IPS-20b (cell line): ENCODE data around the gene E2F7.
"Not testable (repeated sequence)": the region's sequence is repeated elsewhere in the genome, so short reads cannot be mapped to it uniquely, and the experiment has no call there.

ENCODE experiments used
- H3K27ac ChIP-seq: one replicate; pipeline ENCODE4 v1.5.1; 2013; ENCODE audit warnings: low read length
- H3K27me3 ChIP-seq: 2 replicates; pipeline ENCODE4 v1.6.1; 2013; ENCODE audit warnings: mild to moderate bottlenecking, low read length, inconsistent platforms; ENCODE audit not compliant: insufficient read depth
- H3K36me3 ChIP-seq: 2 replicates; pipeline ENCODE4 v1.6.1; 2013; ENCODE audit warnings: low read depth, mild to moderate bottlenecking, inconsistent platforms, low read length, moderate library complexity; ENCODE audit not compliant: insufficient read depth
- H3K4me1 ChIP-seq: 2 replicates; pipeline ENCODE4 v1.6.1; 2013; ENCODE audit warnings: mild to moderate bottlenecking, control low read depth, inconsistent platforms, low read length, moderate library complexity; ENCODE audit not compliant: insufficient read depth
- H3K4me3 ChIP-seq: 2 replicates; pipeline ENCODE4 v1.5.1; 2013; ENCODE audit warnings: mild to moderate bottlenecking, low read length, inconsistent platforms
- H3K9ac ChIP-seq: 2 replicates; pipeline ENCODE4 v1.6.1; 2013; ENCODE audit warnings: low read depth, mild to moderate bottlenecking, inconsistent platforms, low read length, moderate library complexity
- H3K9me3 ChIP-seq: 2 replicates; pipeline ENCODE4 v1.6.1; 2013; ENCODE audit warnings: mild to moderate bottlenecking, low read depth, low read length, inconsistent platforms; ENCODE audit not compliant: insufficient read depth

Gene E2F7

DNA sequence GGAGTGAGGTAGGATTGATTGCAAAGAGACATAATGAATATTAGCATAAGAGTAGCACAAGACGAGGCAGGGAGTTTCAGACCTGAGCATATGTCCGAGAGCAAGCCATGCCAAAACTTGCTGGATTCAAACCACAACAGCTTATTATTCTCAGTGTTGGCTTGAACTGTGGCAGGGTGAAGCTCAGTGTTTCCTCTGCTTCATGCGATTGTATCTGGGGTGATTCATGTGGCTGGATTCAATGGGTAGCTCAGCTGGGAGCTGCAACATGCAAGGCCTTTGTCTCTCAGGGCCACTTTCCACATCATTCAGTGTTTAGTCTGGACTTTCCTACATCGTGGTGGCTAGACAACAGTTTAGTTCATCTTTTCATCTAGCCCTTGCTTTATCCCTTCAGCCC, 22.1 kb upstream of the E2F7 start:
- Histone ChIP-seq H3K4me1 (no peaks in the 10 kb centered on the region), H3K27ac (no peak overlapping the region), H3K9me3 (no peaks in the 10 kb centered on the region), H3K9ac (no peak overlapping the region), H3K4me3 (no peak overlapping the region), H3K36me3 (no peaks in the 10 kb centered on the region), H3K27me3 (no peaks in the 10 kb centered on the region)

- Histone ChIP-seq H3K4me1 (no peaks in the 10 kb centered on the region), H3K36me3 (no peaks in the 10 kb centered on the region), H3K9me3 (no peaks in the 10 kb centered on the region), H3K9ac (no peak overlapping the region), H3K4me3 (no peak overlapping the region), H3K27ac (no peak overlapping the region), H3K27me3 (no peaks in the 10 kb centered on the region)
Measured at GRCh38 chr12:77082021-77082420, 16.7 kb upstream of the E2F7 start.

DNA sequence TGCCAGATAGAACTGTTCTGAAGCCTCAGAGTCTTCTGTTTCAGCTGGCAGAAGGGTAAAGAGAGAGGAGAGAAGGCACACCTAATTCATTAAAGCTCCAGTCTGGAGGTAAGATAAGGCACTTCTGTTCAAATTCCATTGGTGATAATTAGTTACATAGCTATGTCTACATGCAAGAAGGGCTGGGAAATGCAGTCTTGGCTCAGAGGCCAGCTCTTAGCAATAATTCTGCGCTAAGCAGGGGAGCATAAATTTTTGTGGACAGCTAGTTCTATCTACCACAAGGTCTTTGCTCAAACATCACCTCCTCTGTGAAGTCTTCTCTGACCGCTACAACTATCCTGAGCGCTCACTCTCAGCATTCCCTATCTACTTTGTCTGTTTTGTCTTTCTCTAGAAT, 14.3 kb upstream of the E2F7 start:
- no peak overlapping the region for H3K27ac ChIP-seq
- H3K4me3 ChIP-seq = no peak overlapping the region
- no peaks in the 10 kb centered on the region for H3K36me3 ChIP-seq
- H3K4me1 ChIP-seq = no peaks in the 10 kb centered on the region
- H3K9me3 ChIP-seq = no peaks in the 10 kb centered on the region
- H3K27me3 ChIP-seq = no peaks in the 10 kb centered on the region
- no peak overlapping the region for H3K9ac ChIP-seq

GRCh38 chr12:77078231-77078630, 12.9 kb upstream of the E2F7 start:
- Histone ChIP-seq H3K27me3 (no peaks in the 10 kb centered on the region), H3K9ac (no peak overlapping the region), H3K4me3 (no peak overlapping the region), H3K36me3 (no peaks in the 10 kb centered on the region), H3K4me1 (no peaks in the 10 kb centered on the region), H3K9me3 (no peaks in the 10 kb centered on the region), H3K27ac (no peak overlapping the region)

DNA sequence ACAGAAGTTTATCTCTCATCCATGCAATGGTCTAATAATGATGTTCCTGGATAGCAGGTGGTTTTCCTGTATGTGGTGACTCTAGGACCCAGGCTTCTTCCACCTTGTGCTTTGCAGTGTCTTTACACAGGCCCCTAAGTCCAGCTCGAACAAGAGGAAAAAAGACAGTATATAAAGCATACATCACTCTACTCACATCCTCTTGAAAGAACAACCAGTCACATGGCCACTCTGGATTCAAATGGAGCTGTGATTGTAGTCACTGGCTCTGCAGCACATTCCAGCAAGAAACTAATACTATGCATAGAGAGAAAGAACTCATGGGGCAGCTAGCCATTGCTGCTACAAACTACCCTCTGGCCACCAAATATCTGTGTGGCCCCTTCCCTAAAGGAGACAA, 11.5 kb upstream of the E2F7 start:
- Histone ChIP-seq H3K27ac (no peak overlapping the region), H3K9me3 (no peaks in the 10 kb centered on the region), H3K4me1 (no peaks in the 10 kb centered on the region), H3K27me3 (no peaks in the 10 kb centered on the region), H3K4me3 (no peak overlapping the region), H3K9ac (no peak overlapping the region), H3K36me3 (no peaks in the 10 kb centered on the region)

DNA sequence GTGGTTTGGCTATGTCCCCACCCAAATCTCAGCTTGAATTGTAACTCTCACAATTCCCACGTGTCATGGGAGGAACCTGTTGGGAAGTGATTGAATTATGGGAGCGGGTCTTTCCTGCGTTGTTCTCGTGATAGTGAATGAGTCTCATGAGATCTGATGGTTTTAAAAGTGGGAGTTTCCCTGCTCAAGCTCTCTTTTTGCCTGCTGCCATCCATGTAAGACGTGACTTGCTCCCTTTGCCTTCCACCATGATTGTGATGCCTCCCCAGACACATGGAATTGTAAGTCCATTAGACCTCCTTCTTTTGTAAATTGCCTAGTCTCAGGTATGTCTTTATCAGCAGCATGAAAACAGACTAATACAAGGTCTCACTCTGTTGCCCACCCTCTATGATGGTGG, 8.5 kb upstream of the E2F7 start:
- not testable (repeated sequence) for H3K27me3 ChIP-seq, H3K9me3 ChIP-seq, H3K27ac ChIP-seq, H3K4me1 ChIP-seq, H3K4me3 ChIP-seq, H3K9ac ChIP-seq, H3K36me3 ChIP-seq

- H3K9me3 ChIP-seq = no peaks in the 10 kb centered on the region
- no peak overlapping the region for H3K9ac ChIP-seq
- no peaks in the 10 kb centered on the region for H3K27me3 ChIP-seq
- H3K36me3 ChIP-seq = no peaks in the 10 kb centered on the region
- H3K4me3 ChIP-seq = no peak overlapping the region
- no peak overlapping the region for H3K27ac ChIP-seq
- no peaks in the 10 kb centered on the region for H3K4me1 ChIP-seq
Measured at GRCh38 chr12:77072833-77073495, 7.6 kb upstream of the E2F7 start.

- no peak overlapping the region for H3K4me3 ChIP-seq
- H3K27me3 ChIP-seq = no peaks in the 10 kb centered on the region
- no peak overlapping the region for H3K27ac ChIP-seq
- no peaks in the 10 kb centered on the region for H3K36me3 ChIP-seq
- H3K9me3 ChIP-seq = no peaks in the 10 kb centered on the region
- no peak overlapping the region for H3K9ac ChIP-seq
- H3K4me1 ChIP-seq = peaks cover 6% of the 10 kb centered on the region; the same call in 1 of the 2 replicates
Measured at GRCh38 chr12:77070800-77071449, 5.6 kb upstream of the E2F7 start.

GRCh38 chr12:77070382-77070781, 5.0 kb upstream of the E2F7 start:
- Histone ChIP-seq H3K4me1 (peaks cover 6% of the 10 kb centered on the region; the same call in 1 of the 2 replicates), H3K9ac (no peak overlapping the region), H3K4me3 (no peak overlapping the region), H3K27me3 (no peaks in the 10 kb centered on the region), H3K9me3 (no peaks in the 10 kb centered on the region), H3K36me3 (no peaks in the 10 kb centered on the region), H3K27ac (no peak overlapping the region)

DNA sequence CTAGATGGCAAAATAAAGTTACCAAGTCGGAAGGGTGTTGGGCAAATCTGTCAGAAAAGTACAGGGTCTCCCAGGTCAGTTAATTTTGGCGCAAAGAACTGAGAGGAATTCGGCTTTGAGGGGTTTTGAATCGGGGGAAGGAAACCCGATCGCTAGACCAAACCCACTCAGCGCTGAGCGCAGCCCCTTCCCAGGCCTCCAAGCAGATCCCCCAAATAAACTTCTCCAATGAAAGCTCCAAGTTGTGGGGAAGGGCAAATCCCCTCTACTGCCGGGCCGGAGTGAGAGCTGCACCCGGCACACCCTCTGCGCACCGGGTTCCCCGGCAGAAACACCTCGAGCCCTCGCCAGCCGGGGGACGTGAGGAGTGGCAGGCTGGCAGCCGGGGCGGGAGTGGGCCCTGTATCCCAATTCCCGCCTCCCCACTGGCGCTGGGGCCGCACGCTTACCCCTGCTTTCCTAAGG, 441 bp downstream of the E2F7 start:
- Histone ChIP-seq H3K36me3 (peaks cover 41% of the 10 kb centered on the region), H3K4me1 (peaks cover 10% of the 10 kb centered on the region), H3K27ac (peak overlapping the region; percentile 88), H3K9ac (peak overlapping the region; percentile 93), H3K4me3 (peak overlapping the region; percentile 97), H3K27me3 (no peaks in the 10 kb centered on the region), H3K9me3 (no peaks in the 10 kb centered on the region)

DNA sequence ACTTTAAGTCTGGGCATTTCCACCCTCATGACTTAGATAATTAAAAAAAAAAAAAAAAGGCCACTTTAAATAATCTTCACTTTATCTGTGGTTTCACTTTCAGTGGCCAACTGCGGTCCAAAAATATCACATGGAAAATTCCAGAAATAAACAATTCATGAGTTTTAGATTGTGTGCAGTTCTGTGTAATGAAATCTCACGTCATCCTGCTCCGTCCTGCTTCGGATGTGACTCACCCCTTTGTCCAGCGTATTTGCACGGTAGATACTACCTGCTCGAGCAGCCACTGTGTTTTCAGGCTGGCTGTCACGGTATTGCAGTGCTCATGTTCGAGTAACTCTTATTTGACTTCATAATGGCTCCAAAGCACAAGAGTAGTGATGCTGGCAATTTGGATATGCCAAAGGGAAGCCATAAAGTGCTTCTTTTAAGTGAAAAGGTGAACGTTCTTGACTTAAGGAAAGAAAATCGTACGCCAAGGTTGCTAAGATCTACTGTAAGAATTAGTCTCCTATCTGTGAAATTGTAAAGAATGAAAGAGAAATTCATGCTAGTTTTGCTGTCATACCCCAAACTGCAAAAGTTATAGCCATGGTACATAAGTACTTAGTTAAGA, 2.4 kb downstream of the E2F7 start:
- Histone ChIP-seq H3K36me3 (peaks cover 58% of the 10 kb centered on the region), H3K9ac (no peak overlapping the region), H3K27me3 (no peaks in the 10 kb centered on the region), H3K4me3 (peak overlapping the region; percentile 8; the same call in 1 of the 2 replicates), H3K27ac (no peak overlapping the region), H3K4me1 (peaks cover 10% of the 10 kb centered on the region), H3K9me3 (no peaks in the 10 kb centered on the region)

DNA sequence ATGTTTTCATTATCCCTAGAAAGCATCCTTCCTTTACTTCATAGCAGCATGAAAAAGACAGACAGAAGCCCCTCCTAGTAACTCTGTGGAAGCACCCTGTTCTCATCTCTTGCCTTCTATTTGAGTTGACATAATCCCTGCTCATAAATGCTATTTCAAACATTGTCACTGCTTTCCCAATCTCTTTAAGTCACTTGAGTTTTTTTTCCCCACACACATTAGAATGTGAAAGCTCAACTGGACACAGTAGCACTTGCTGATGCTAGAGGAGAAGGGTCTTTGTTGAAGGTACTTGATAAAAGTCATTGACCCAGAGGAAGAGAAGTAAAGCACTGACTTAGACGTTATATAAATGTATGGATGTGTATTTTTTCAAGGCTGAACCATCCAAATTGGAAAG, 3.0 kb downstream of the E2F7 start:
- peaks cover 10% of the 10 kb centered on the region for H3K4me1 ChIP-seq
- peaks cover 63% of the 10 kb centered on the region for H3K36me3 ChIP-seq
- H3K27ac ChIP-seq = no peak overlapping the region
- H3K9ac ChIP-seq = no peak overlapping the region
- H3K4me3 ChIP-seq = no peak overlapping the region
- H3K27me3 ChIP-seq = no peaks in the 10 kb centered on the region
- no peaks in the 10 kb centered on the region for H3K9me3 ChIP-seq
